Neuronal stem cell (in vitro differentiated cells): ENCODE results near the gene PRRC2B.

Experiments used
- DNase-seq: peaks from one replicate; pipeline ENCODE4 v3.0.0-alpha.2; 2013; ENCODE audit warnings: low spot score
- H2AFZ ChIP-seq: one replicate; pipeline ENCODE4 v1.6.1; 2013; ENCODE audit warnings: mild to moderate bottlenecking, low read length, inconsistent platforms
- H2AK5ac ChIP-seq: 2 replicates; pipeline ENCODE4 v1.6.1; 2013; ENCODE audit warnings: low read depth, mild to moderate bottlenecking, inconsistent platforms, low read length, moderate library complexity, mixed read lengths
- H2BK120ac ChIP-seq: 2 replicates; pipeline ENCODE4 v1.6.1; 2013; ENCODE audit warnings: low read depth, mild to moderate bottlenecking, inconsistent platforms, low read length, moderate library complexity, mixed read lengths
- H2BK12ac ChIP-seq: one replicate; pipeline ENCODE4 v1.6.1; 2013; ENCODE audit warnings: low read length, inconsistent platforms
- H2BK15ac ChIP-seq: 2 replicates; pipeline ENCODE4 v1.6.1; 2013; ENCODE audit warnings: mild to moderate bottlenecking, low read length, inconsistent platforms, mixed read lengths
- H2BK5ac ChIP-seq: one replicate; pipeline ENCODE4 v1.6.1; 2013; ENCODE audit warnings: inconsistent platforms, mild to moderate bottlenecking, low read length, moderate library complexity
- H3K14ac ChIP-seq: one replicate; pipeline ENCODE4 v1.6.1; 2013; ENCODE audit warnings: low read length, inconsistent platforms
- H3K18ac ChIP-seq: 2 replicates; pipeline ENCODE4 v1.6.1; 2013; ENCODE audit warnings: low read length, inconsistent platforms
- H3K23ac ChIP-seq: 2 replicates; pipeline ENCODE4 v1.6.1; 2013; ENCODE audit warnings: low read depth, mild to moderate bottlenecking, mixed read lengths, low read length, inconsistent platforms; ENCODE audit not compliant: poor library complexity
- H3K27ac ChIP-seq: replicated peaks from 3 replicates; pipeline ENCODE4 v1.5.1; 2013; ENCODE audit warnings: low read length, inconsistent platforms
- H3K27me3 ChIP-seq, 3 experiments: 2 replicates each; pipeline ENCODE4 v1.6.1; 2013; ENCODE audit warnings: low read length in 3 of 3, mild to moderate bottlenecking in 2 of 3, inconsistent platforms in 1 of 3, low read depth in 1 of 3, mixed read lengths in 1 of 3, moderate library complexity in 1 of 3; ENCODE audit not compliant: control insufficient read depth in 3 of 3, insufficient read depth in 3 of 3
- H3K36me3 ChIP-seq, 2 donors: replicated peaks in 1 of 2; 2 replicates each; pipeline ENCODE4 v1.6.1; 2013; ENCODE audit warnings: low read length in 2 of 2; ENCODE audit not compliant: control insufficient read depth in 2 of 2, insufficient read depth in 2 of 2
- H3K4ac ChIP-seq: 2 replicates; pipeline ENCODE4 v1.6.1; 2013; ENCODE audit warnings: inconsistent platforms, mild to moderate bottlenecking, low read length, moderate library complexity
- H3K4me1 ChIP-seq, 2 donors: 1 replicate in 1 of 2; 2 replicates in 1 of 2; pipeline ENCODE4 v1.6.1; 2013; ENCODE audit warnings: low read length in 2 of 2, low read depth in 1 of 2; ENCODE audit not compliant: control insufficient read depth in 2 of 2, insufficient read depth in 1 of 2
- H3K4me2 ChIP-seq: one replicate; pipeline ENCODE4 v1.6.1; 2013; ENCODE audit warnings: mild to moderate bottlenecking, low read length, inconsistent platforms; ENCODE audit not compliant: insufficient read depth, poor library complexity, severe bottlenecking
- H3K4me3 ChIP-seq, 2 donors: 2 replicates each; pipeline ENCODE4 v1.5.1; 2013; ENCODE audit warnings: low read length in 2 of 2, mild to moderate bottlenecking in 2 of 2, inconsistent platforms in 1 of 2, moderate library complexity in 1 of 2
- H3K79me1 ChIP-seq: one replicate; pipeline ENCODE4 v1.6.1; 2013; ENCODE audit warnings: low read depth, mild to moderate bottlenecking, inconsistent platforms, low read length, moderate library complexity
- H3K9ac ChIP-seq: one replicate; pipeline ENCODE4 v1.6.1; 2013; ENCODE audit warnings: mild to moderate bottlenecking, low read depth, low read length, inconsistent platforms; ENCODE audit not compliant: poor library complexity
- H3K9me3 ChIP-seq, 2 donors: replicated peaks in 1 of 2; 2 replicates each; pipeline versions ENCODE3 to v1.6.1; 2013; ENCODE audit warnings: low read length in 2 of 2, mild to moderate bottlenecking in 2 of 2, inconsistent platforms in 1 of 2, low read depth in 1 of 2, mixed read lengths in 1 of 2, moderate library complexity in 1 of 2; ENCODE audit not compliant: control insufficient read depth in 2 of 2, insufficient read depth in 1 of 2
- H4K8ac ChIP-seq: one replicate; pipeline ENCODE4 v1.6.1; 2013; ENCODE audit warnings: low read depth, mild to moderate bottlenecking, inconsistent platforms, low read length, moderate library complexity
- H4K91ac ChIP-seq: one replicate; pipeline ENCODE4 v1.6.1; 2013; ENCODE audit warnings: low read length, low read depth, mild to moderate bottlenecking, inconsistent platforms; ENCODE audit not compliant: poor library complexity
- WGBS, 2 donors: extraction: QIAGEN DNeasy Blood & Tissue Kit; methylation state at CpG; one replicate each; pipeline ENCODE4 v1.1.7; 2013; ENCODE audit warnings: missing lambda C conversion rate in 2 of 2, mixed read lengths in 1 of 2; ENCODE audit not compliant: insufficient read length in 2 of 2, insufficient replicate concordance in 1 of 2; ENCODE audit errors: extremely low coverage in 2 of 2; 5-methylcytosine and 5-hydroxymethylcytosine counted together

Gene PRRC2B

DNA sequence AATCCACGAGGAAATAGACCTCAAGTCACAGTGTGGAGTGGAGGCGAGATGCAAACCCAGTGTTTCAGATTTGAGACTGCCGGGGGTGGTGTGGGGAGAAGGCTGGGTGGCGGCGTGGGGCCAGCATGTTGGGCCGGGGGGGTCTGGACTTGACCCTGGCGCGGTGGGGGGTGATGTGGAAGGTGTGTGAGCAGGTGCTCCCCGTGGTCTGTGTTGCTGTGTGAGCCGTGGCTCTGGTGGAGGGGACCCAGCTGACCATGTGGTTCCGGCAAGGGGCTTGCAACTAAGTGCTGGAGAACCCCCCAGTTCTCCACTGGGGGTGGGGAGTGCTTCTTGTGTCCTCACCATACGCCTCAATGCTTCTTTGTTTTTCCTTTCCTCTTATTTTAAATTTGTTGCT is 25.8 kb downstream of the PRRC2B start:
- no peak overlapping the region for H3K4ac ChIP-seq
- H3K4me3 ChIP-seq, result no peak overlapping the region
- H2BK15ac ChIP-seq, result no peak overlapping the region
- H3K27ac ChIP-seq, result no peak overlapping the region
- WGBS, 2 donors, result no CpG with 5 or more reads among the region's 12 CpGs
- H2BK120ac ChIP-seq, result no peak overlapping the region
- no peak overlapping the region for H2BK12ac ChIP-seq
- H3K4me1 ChIP-seq, result peaks cover 24 to 50% of the 10 kb centered on the region in 2 donors
- no peak overlapping the region for H3K18ac ChIP-seq
- H3K27me3 ChIP-seq, result no peaks in the 10 kb centered on the region
- H4K91ac ChIP-seq, result no peak overlapping the region
- H2AFZ ChIP-seq, result no peak overlapping the region
- no peak overlapping the region for H3K14ac ChIP-seq
- no peak for DNase-seq
- H4K8ac ChIP-seq, result no peak overlapping the region
- peaks cover 11 to 92% of the 10 kb centered on the region in 2 donors for H3K36me3 ChIP-seq
- peaks cover 2 to 11% of the 10 kb centered on the region in 2 donors for H3K9me3 ChIP-seq
- H3K9ac ChIP-seq, result no peak overlapping the region
- no peak overlapping the region for H2BK5ac ChIP-seq
- peak overlapping the region; percentile 45 for H3K23ac ChIP-seq
- H3K4me2 ChIP-seq, result no peak overlapping the region
- H3K79me1 ChIP-seq, result peaks cover 8% of the 10 kb centered on the region
- no peak overlapping the region for H2AK5ac ChIP-seq

DNA sequence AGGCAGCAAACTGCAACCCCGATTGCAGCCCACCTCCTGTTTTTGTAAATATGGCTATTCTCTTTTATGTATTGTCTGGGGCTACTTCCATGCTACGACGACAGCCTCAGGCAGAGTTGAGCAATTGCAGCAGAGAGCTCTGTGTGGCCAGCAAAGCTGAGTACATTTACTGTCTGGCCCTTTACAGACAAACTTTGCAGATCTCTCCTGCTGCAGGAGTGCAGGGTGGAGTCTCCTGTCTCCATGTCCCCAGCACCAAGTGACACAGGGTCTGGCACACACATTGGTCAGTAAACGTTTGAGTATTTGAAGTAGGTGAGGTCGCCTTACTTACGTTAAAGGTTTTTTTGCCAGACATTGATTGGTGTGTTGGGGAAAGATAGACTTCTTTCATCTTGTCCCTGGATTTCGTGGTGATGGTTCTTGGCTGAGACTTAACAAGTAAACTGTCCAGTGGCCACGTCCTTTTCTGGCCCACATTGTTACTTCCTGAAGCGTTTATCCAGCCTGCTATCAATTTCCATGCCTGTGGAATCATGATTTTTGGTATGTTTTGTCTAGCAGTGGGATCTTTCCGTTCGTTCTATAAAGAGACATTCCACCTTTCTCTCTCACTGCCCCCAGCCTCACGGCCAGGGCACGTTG is 27.2 kb downstream of the PRRC2B start:
- no peak overlapping the region for H3K4me3 ChIP-seq
- H3K27ac ChIP-seq, result no peak overlapping the region
- no peak overlapping the region for H3K9ac ChIP-seq
- DNase-seq, result no peak
- H3K23ac ChIP-seq, result peak overlapping the region; percentile 70
- H3K4me1 ChIP-seq, result peaks cover 24 to 50% of the 10 kb centered on the region in 2 donors
- no peak overlapping the region for H2BK120ac ChIP-seq
- H3K36me3 ChIP-seq, result peaks cover 11 to 91% of the 10 kb centered on the region in 2 donors
- no peaks in the 10 kb centered on the region for H3K9me3 ChIP-seq
- H2BK12ac ChIP-seq, result no peak overlapping the region
- no peak overlapping the region for H3K4ac ChIP-seq
- H3K4me2 ChIP-seq, result no peak overlapping the region
- H3K79me1 ChIP-seq, result peaks cover 8% of the 10 kb centered on the region
- no CpG with 5 or more reads among the region's 13 CpGs for WGBS, 2 donors
- H3K27me3 ChIP-seq, result no peaks in the 10 kb centered on the region
- peak overlapping the region; percentile 56 for H3K14ac ChIP-seq
- H2AK5ac ChIP-seq, result no peak overlapping the region
- H2AFZ ChIP-seq, result no peak overlapping the region
- H2BK15ac ChIP-seq, result no peak overlapping the region
- H4K91ac ChIP-seq, result peak overlapping the region; percentile 38
- H3K18ac ChIP-seq, result peak overlapping the region; percentile 11
- no peak overlapping the region for H4K8ac ChIP-seq
- no peak overlapping the region for H2BK5ac ChIP-seq

GRCh38 chr9:131421691-131422090 is 27.8 kb downstream of the PRRC2B start:
- Histone ChIP-seq H3K18ac (peak overlapping the region; percentile 23), H3K4me3 (no peak overlapping the region), H3K27me3 (no peaks in the 10 kb centered on the region), H3K14ac (peak overlapping the region; percentile 9), H3K4me1 (peaks cover 24 to 50% of the 10 kb centered on the region in 2 donors), H3K9ac (peak overlapping the region; percentile 45), H2BK12ac (no peak overlapping the region), H3K9me3 (no peaks in the 10 kb centered on the region), H3K4ac (no peak overlapping the region), H2BK5ac (no peak overlapping the region), H2AFZ (no peak overlapping the region), H3K23ac (no peak overlapping the region), H3K4me2 (no peak overlapping the region), H2AK5ac (no peak overlapping the region), H4K8ac (no peak overlapping the region), H3K27ac (no peak overlapping the region), H2BK120ac (no peak overlapping the region), H2BK15ac (no peak overlapping the region), H4K91ac (peak overlapping the region; percentile 38), H3K36me3 (peaks cover 13 to 90% of the 10 kb centered on the region in 2 donors), H3K79me1 (peaks cover 8% of the 10 kb centered on the region)
- no peak for DNase-seq
- WGBS, 2 donors, result no CpG with 5 or more reads among the region's 8 CpGs

- H3K4me3 ChIP-seq, result no peak overlapping the region
- peaks cover 8% of the 10 kb centered on the region for H3K79me1 ChIP-seq
- H3K27ac ChIP-seq, result no peak overlapping the region
- no peak overlapping the region for H4K91ac ChIP-seq
- peaks cover 13 to 89% of the 10 kb centered on the region in 2 donors for H3K36me3 ChIP-seq
- no peak overlapping the region for H3K9ac ChIP-seq
- H2AK5ac ChIP-seq, result no peak overlapping the region
- H2BK15ac ChIP-seq, result no peak overlapping the region
- no peak overlapping the region for H3K23ac ChIP-seq
- no peak overlapping the region for H2AFZ ChIP-seq
- no peak overlapping the region for H2BK120ac ChIP-seq
- WGBS, 2 donors, result no CpG with 5 or more reads among the region's 12 CpGs
- no peak overlapping the region for H2BK5ac ChIP-seq
- H3K4me1 ChIP-seq, result peaks cover 24 to 46% of the 10 kb centered on the region in 2 donors
- H3K18ac ChIP-seq, result no peak overlapping the region
- H4K8ac ChIP-seq, result no peak overlapping the region
- no peak overlapping the region for H3K4ac ChIP-seq
- no peak overlapping the region for H3K4me2 ChIP-seq
- no peak overlapping the region for H3K14ac ChIP-seq
- DNase-seq, result no peak
- no peaks in the 10 kb centered on the region for H3K27me3 ChIP-seq
- no peaks in the 10 kb centered on the region for H3K9me3 ChIP-seq
- H2BK12ac ChIP-seq, result no peak overlapping the region
These were observed 28.4 kb downstream of the PRRC2B start for GRCh38 chr9:131422241-131422792.
